Transverse colon (tissue), 4 donors: ENCODE measurements around the gene UNC93B1. TPM values are rescaled to one million over a fixed set of nuclear protein-coding genes. Genes with fewer than 3 reads are reported as not detected.

Experiments used
- DNase-seq: peaks from one replicate; pipeline ENCODE4 v3.0.0-alpha.2; 2019
- H3K27ac ChIP-seq, 4 donors: fragments of 200-600 bp; sonication (generic); 2 replicates each; pipeline ENCODE4 v1.5.1; 2016 to 2018; ENCODE audit warnings: inconsistent platforms in 4 of 4
- H3K27me3 ChIP-seq: fragments of 200-600 bp; sonication (generic); 2 replicates; pipeline ENCODE4 v1.5.1; 2017; ENCODE audit warnings: inconsistent platforms
- H3K36me3 ChIP-seq, 4 donors: fragments of 200-600 bp; sonication (generic); 2 replicates each; pipeline ENCODE4 v1.5.1; 2017 to 2019; ENCODE audit warnings: inconsistent platforms in 4 of 4
- H3K4me1 ChIP-seq, 4 donors: fragments of 200-600 bp; sonication (generic); 2 replicates each; pipeline ENCODE4 v1.5.1; 2017 to 2020; ENCODE audit warnings: inconsistent platforms in 4 of 4
- H3K4me3 ChIP-seq, 4 donors: fragments of 200-600 bp; sonication (generic); 1 replicate in 1 of 4; 2 replicates in 3 of 4; pipeline versions ENCODE4 v1.5.1 to v1.6.1; 2017 to 2019; ENCODE audit warnings: inconsistent platforms in 4 of 4
- H3K9me3 ChIP-seq, 2 donors: fragments of 200-600 bp; sonication (generic); 2 replicates each; pipeline ENCODE4 v1.5.1; 2017 to 2019; ENCODE audit warnings: inconsistent platforms in 2 of 2
- CTCF ChIP-seq, 5 experiments: fragments of 200-600 bp in 3 of 5; fragments of 450-650 bp in 2 of 5; sonication (generic) in 3 of 5; IDR thresholded peaks; 1 replicate in 2 of 5; 2 replicates in 3 of 5; pipeline ENCODE4 v1.5.1; 2016 to 2017; ENCODE audit warnings: antibody characterized with exemption in 5 of 5, inconsistent platforms in 3 of 5, mild to moderate bottlenecking in 2 of 5, moderate library complexity in 1 of 5
- EP300 ChIP-seq: sonication (generic); formaldehyde crosslinking; IDR thresholded peaks from one replicate; pipeline ENCODE4 v1.6.1; 2017; ENCODE audit warnings: antibody characterized with exemption, low read depth
- POLR2A ChIP-seq: fragments of 450-650 bp; IDR thresholded peaks from one replicate; pipeline ENCODE4 v1.6.1; 2016; ENCODE audit warnings: antibody characterized with exemption, mild to moderate bottlenecking, moderate library complexity
- POLR2AphosphoS5 ChIP-seq, 3 donors: sonication (generic); formaldehyde crosslinking; IDR thresholded peaks; one replicate each; pipeline ENCODE4 v1.6.1; 2016; ENCODE audit warnings: antibody characterized with exemption in 3 of 3
- WGBS, 2 donors: methylation state at CpG; one replicate each; pipeline ENCODE4 v1.1.5; 2018; ENCODE audit warnings: low coverage in 1 of 2; 5-methylcytosine and 5-hydroxymethylcytosine counted together
- in situ Hi-C, 4 donors: fragments of 200-750 bp; cut with MboI; loops; one replicate each; pipeline versions ENCODE4 v1.15.0 to v1.15.1; 2017; ENCODE audit warnings: low sequenced_read_pairs in 3 of 4, low pct_ligation_motif_present in 1 of 4, low pct_unique_long_range_greater_than_20kb in 1 of 4
- intact Hi-C: fragments of 100-400 bp; cut with DNase I; formaldehyde crosslinking; loops from one replicate; pipeline ENCODE4 v1.15.1; 2023; ENCODE audit warnings: low total_unique reads
- total RNA-seq, 4 donors: library from RNA; depleted of rRNA; stranded (reverse); fragments of >200 nt; gene quantifications; one replicate each; pipeline ENCODE4 v1.1.0, GENCODE V29; 2016

UNC93B1 gene
- total RNA-seq, 4 donors from 2014 or later: 32.2 to 67.7 (median 54.7) TPM

- Histone ChIP-seq H3K9me3 (no peaks in the 10 kb centered on the region), H3K4me3 (no peak overlapping the region), H3K27ac (peak overlapping the region in 3 of 4 donors; percentile 87 to 96 (median 95)), H3K36me3 (no peaks in the 10 kb centered on the region), H3K4me1 (peaks cover 29 to 54% (median 42%) of the 10 kb centered on the region in 4 donors), H3K27me3 (no peaks in the 10 kb centered on the region)
- in situ Hi-C loops (no loop called here), intact Hi-C loops (loop anchor here (10.0 kb wide), 1 partner anchor 197 kb away; no protein-coding TSS in a partner anchor)
- 84% methylated on average over 16 of the region's 16 CpGs; no CpG with 5 or more reads in 1 of the 2 donors for WGBS, 2 donors
- TF ChIP-seq POLR2A (no peak), CTCF (IDR thresholded peaks at IDR 0.05) (no peak), EP300 (no peak), POLR2AphosphoS5 (IDR thresholded peaks at IDR 0.05) (no peak)
- DNase-seq: no peak
Observed at GRCh38 chr11:68007498-68008380, 3.8 kb upstream of the UNC93B1 start.

GRCh38 chr11:68006606-68007166 lies 2.8 kb upstream of the UNC93B1 start:
- in situ Hi-C loops: no loop called here
- Histone ChIP-seq H3K4me1 (peaks cover 29 to 59% (median 42%) of the 10 kb centered on the region in 4 donors), H3K27me3 (no peaks in the 10 kb centered on the region), H3K36me3 (no peaks in the 10 kb centered on the region), H3K9me3 (no peaks in the 10 kb centered on the region), H3K27ac (no peak overlapping the region), H3K4me3 (no peak overlapping the region)
- intact Hi-C loops: loop anchor here (10.0 kb wide), 1 partner anchor 198 kb away; no protein-coding TSS in a partner anchor
- 99% methylated on average over 7 of the region's 7 CpGs; no CpG with 5 or more reads in 1 of the 2 donors for WGBS, 2 donors
- TF ChIP-seq POLR2A: no peak
- no peak for TF ChIP-seq CTCF (IDR thresholded peaks at IDR 0.05)
- TF ChIP-seq POLR2AphosphoS5 (IDR thresholded peaks at IDR 0.05): no peak
- TF ChIP-seq EP300: no peak
- no peak for DNase-seq

GRCh38 chr11:68004551-68005335 lies 846 bp upstream of the UNC93B1 start:
- Histone ChIP-seq H3K4me3 (peak overlapping the region in 2 of 4 donors; percentile 66 to 85), H3K9me3 (no peaks in the 10 kb centered on the region), H3K27ac (peak overlapping the region in 2 of 4 donors; percentile 89 to 91), H3K4me1 (peaks cover 15 to 40% (median 25%) of the 10 kb centered on the region in 4 donors), H3K27me3 (no peaks in the 10 kb centered on the region), H3K36me3 (no peaks in the 10 kb centered on the region)
- WGBS, 2 donors: 78% methylated on average over 14 of the region's 14 CpGs; no CpG with 5 or more reads in 1 of the 2 donors
- in situ Hi-C loops: no loop called here
- no peak for DNase-seq
- TF ChIP-seq CTCF (IDR thresholded peaks at IDR 0.05) (no peak), POLR2A (no peak), POLR2AphosphoS5 (IDR thresholded peaks at IDR 0.05) (no peak), EP300 (no peak)
- intact Hi-C loops: loop anchor here (10.0 kb wide), 1 partner anchor 200 kb away; no protein-coding TSS in a partner anchor
